ENCODE results near the gene AKAP8.
A peak's percentile ranks its signal among the peaks of the same experiment; 100 is the strongest.

- TF ChIP-seq CTCF (IDR thresholded peaks at IDR 0.05) (no peak), POLR2A (IDR thresholded peaks at IDR 0.05) (peak; percentile 38 to 82)
These were observed at the start of gene AKAP8 for GRCh38 chr19:15379083-15379998.

All from thyroid gland (tissue), 4 donors.